ENCODE measurements around the gene MLLT6.

DNA sequence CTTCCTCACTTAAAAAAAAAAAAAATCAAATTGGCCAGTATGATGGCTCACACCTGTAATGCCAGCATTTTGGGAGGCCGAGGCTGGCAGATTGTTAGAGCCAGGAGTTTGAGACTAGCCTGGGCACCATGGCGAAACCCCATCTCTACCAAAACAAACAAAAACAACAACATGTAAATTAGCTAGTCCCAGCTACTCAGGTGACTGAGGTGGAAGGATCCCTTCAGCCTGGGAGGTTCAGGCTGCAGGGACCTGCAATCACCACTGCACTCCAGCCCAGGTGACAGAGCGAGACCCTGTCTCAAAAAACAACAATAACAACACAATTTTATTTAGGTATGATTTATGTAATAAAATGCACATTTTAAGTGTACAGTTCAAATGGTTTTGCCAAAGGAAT lies 24.0 kb upstream of the MLLT6 start:
- TF ChIP-seq, protein P1, sequence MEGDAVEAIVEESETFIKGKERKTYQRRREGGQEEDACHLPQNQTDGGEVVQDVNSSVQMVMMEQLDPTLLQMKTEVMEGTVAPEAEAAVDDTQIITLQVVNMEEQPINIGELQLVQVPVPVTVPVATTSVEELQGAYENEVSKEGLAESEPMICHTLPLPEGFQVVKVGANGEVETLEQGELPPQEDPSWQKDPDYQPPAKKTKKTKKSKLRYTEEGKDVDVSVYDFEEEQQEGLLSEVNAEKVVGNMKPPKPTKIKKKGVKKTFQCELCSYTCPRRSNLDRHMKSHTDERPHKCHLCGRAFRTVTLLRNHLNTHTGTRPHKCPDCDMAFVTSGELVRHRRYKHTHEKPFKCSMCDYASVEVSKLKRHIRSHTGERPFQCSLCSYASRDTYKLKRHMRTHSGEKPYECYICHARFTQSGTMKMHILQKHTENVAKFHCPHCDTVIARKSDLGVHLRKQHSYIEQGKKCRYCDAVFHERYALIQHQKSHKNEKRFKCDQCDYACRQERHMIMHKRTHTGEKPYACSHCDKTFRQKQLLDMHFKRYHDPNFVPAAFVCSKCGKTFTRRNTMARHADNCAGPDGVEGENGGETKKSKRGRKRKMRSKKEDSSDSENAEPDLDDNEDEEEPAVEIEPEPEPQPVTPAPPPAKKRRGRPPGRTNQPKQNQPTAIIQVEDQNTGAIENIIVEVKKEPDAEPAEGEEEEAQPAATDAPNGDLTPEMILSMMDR (IDR thresholded peaks at IDR 0.05), result no peak
- TF ChIP-seq POLR2AphosphoS5 (IDR thresholded peaks at IDR 0.05), result no peak
- TF ChIP-seq POLR2A (IDR thresholded peaks at IDR 0.05), result no peak
- no peak for TF ChIP-seq EP300 (IDR thresholded peaks at IDR 0.05; ENCODE audit: low read depth)
